Measurements from ENCODE around the gene PIM1.
"Not testable (repeated sequence)": the region's sequence is repeated elsewhere in the genome, so short reads cannot be mapped to it uniquely, and the experiment has no call there.

- not testable (repeated sequence) for TF ChIP-seq CTCF (IDR thresholded peaks at IDR 0.05 in 4 of 5, conservative IDR thresholded peaks at IDR 0.05 in 1 of 5); POLR2A (IDR thresholded peaks at IDR 0.05)
Measured at GRCh38 chr6:37194886-37195285, 24.9 kb downstream of the PIM1 start.

All from gastrocnemius medialis (tissue), 4 donors.